Chondrocyte (in vitro differentiated cells): ENCODE results near the gene TMEM92. TPM values are rescaled to one million over a fixed set of nuclear protein-coding genes. Genes with fewer than 3 reads are reported as not detected.

ENCODE experiments used
- DNase-seq: peaks from one replicate; pipeline ENCODE4 v3.0.0; 2021; ENCODE audit warnings: mixed read lengths, low spot score
- H3K27ac Mint-ChIP-seq: one replicate; pipeline ENCODE4 v1.8.0; 2021; ENCODE audit warnings: mild to moderate bottlenecking, moderate library complexity, mixed read lengths; ENCODE audit not compliant: unreplicated experiment
- H3K27me3 Mint-ChIP-seq: 2 replicates; pipeline ENCODE4 v1.8.0; 2021; ENCODE audit warnings: low read depth, mixed read lengths
- H3K36me3 Mint-ChIP-seq: 2 replicates; pipeline ENCODE4 v1.8.0; 2021; ENCODE audit warnings: low read depth, mixed read lengths
- H3K4me1 Mint-ChIP-seq: 2 replicates; pipeline ENCODE4 v1.8.0; 2021; ENCODE audit warnings: low read depth, mild to moderate bottlenecking, mixed read lengths
- H3K4me3 Mint-ChIP-seq: one replicate; pipeline ENCODE4 v1.8.0; 2021; ENCODE audit warnings: mild to moderate bottlenecking, moderate library complexity, mixed read lengths; ENCODE audit not compliant: unreplicated experiment
- H3K9me3 Mint-ChIP-seq: 2 replicates; pipeline ENCODE4 v1.8.0; 2021; ENCODE audit warnings: low read depth, mixed read lengths
- total RNA-seq: library from RNA; stranded (reverse); gene quantifications from 3 replicates; pipeline ENCODE4 v1.2.1, GENCODE V29; 2021
- TF ChIP-seq, protein P1 (sequence below): fragments of 200-600 bp; sonication (generic); IDR thresholded peaks from 2 replicates; pipeline ENCODE4 v1.5.0; 2021; ENCODE audit warnings: antibody characterized with exemption, mild to moderate bottlenecking, moderate library complexity

Gene TMEM92
- total RNA-seq, 1 donor from 2014 or later = 1.6 TPM

DNA sequence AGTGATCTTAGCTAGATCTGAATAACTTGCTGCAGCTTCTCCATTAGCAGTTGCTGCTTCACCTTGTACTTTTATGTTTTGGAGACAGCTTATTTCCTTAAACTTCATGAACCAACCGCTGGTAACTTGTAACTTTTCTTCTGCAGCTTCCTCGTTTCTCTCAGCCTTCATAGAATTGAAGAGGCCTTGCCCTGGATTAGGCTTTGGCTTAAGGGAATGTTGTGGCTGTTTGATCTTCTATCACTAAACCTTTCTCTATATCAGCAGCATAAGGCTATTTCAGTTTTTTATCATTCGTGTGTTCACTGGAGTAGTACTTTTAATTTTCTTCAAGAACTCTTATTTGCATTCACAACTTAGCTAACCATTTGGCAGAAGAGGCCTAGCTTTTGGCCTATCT, 21.5 kb upstream of the TMEM92 start:
- no peak overlapping the region for H3K27ac Mint-ChIP-seq
- TF ChIP-seq, protein P1, sequence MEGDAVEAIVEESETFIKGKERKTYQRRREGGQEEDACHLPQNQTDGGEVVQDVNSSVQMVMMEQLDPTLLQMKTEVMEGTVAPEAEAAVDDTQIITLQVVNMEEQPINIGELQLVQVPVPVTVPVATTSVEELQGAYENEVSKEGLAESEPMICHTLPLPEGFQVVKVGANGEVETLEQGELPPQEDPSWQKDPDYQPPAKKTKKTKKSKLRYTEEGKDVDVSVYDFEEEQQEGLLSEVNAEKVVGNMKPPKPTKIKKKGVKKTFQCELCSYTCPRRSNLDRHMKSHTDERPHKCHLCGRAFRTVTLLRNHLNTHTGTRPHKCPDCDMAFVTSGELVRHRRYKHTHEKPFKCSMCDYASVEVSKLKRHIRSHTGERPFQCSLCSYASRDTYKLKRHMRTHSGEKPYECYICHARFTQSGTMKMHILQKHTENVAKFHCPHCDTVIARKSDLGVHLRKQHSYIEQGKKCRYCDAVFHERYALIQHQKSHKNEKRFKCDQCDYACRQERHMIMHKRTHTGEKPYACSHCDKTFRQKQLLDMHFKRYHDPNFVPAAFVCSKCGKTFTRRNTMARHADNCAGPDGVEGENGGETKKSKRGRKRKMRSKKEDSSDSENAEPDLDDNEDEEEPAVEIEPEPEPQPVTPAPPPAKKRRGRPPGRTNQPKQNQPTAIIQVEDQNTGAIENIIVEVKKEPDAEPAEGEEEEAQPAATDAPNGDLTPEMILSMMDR = no peak
- H3K27me3 Mint-ChIP-seq = no peaks in the 10 kb centered on the region
- H3K4me3 Mint-ChIP-seq = no peak overlapping the region
- no peak for DNase-seq
- peaks cover 28% of the 10 kb centered on the region for H3K9me3 Mint-ChIP-seq
- peaks cover 15% of the 10 kb centered on the region for H3K4me1 Mint-ChIP-seq
- H3K36me3 Mint-ChIP-seq = peaks cover 17% of the 10 kb centered on the region

DNA sequence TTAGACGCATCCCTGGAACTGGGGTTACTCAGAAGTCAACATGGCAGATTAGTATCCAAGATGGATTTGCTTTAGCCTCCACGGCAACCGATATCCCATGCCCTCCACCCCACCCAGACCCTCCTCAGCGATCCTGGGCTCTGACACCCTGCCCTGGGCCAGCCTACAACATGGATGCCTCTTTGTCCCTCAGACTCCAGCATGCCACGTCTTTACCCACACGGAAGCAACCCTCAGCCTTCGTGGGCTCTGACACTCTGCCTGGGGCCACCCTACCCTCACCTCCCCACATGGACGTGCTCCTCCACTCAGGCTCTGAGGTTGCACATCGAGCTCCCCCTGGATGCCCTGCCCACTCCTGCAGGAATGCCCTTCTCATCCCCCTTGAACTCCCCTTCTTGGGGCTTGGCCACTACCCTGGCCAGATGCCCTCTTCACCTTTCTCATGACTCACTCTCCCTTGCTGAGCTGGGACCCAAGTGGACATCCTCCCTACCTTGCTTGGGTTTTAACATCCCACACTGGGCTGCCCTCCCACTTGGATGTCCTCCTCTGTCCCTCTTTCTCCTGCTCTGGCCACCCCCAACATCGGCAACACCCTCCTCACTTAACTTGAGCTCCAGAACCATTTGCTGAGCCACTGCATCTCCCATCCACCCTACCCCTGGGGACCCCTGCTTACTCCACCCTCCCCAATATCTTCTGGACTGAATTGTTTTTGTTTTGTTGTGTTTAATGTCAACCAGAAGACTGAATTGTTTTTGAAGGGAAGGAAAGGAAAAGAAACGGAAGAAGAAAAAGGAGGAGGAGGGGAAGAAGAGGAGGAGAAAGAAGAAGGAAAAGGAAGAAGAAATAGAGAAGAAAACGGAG, 18.3 kb upstream of the TMEM92 start:
- Mint-ChIP-seq H3K36me3 (peaks cover 5% of the 10 kb centered on the region), H3K9me3 (peaks cover 7% of the 10 kb centered on the region), H3K27me3 (no peaks in the 10 kb centered on the region), H3K4me3 (no peak overlapping the region), H3K4me1 (peaks cover 45% of the 10 kb centered on the region), H3K27ac (no peak overlapping the region)
- TF ChIP-seq, protein P1 = no peak
- DNase-seq = no peak

DNA sequence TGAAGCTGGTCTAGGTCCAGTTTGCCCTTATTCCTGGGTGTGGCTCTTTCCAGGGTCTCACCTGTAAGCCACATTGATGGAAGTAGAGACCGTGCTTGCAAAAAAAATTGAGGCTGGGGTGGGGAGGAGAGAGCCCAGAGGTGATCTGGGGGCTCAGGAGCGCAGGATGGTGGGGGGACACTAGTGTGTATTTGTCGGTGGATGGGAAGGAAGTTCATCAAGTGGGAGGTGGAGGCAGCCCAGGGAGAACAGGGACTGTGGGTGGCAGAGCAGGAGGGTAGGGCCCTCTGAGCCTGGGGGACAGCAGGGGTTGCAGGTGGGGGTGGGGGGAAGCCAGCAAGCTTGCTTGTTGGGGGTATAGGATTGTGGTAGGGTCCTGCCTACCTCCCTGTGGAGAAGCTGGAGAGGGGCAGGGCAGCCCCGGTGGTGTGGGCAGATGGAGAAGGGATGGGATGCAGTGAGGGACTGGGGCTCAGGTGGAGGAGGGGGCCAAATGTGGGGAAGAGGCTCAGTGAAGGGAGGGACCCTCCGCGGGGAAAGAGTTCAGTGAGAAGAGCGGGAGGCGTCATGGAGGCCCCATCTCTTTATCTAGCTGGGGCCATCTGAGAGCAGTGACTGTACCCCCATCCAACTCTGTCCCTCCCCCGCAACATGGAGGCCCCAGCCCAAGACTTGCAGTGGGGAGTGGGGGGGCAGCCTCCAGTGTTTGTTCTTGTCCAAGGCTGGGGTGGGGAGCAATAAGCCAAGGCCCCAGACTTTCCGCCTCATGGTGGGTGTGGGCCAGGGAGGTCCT, 17.2 kb upstream of the TMEM92 start:
- Mint-ChIP-seq H3K4me3 (no peak overlapping the region), H3K27me3 (no peaks in the 10 kb centered on the region), H3K4me1 (peaks cover 53% of the 10 kb centered on the region), H3K9me3 (no peaks in the 10 kb centered on the region), H3K27ac (no peak overlapping the region), H3K36me3 (no peaks in the 10 kb centered on the region)
- DNase-seq = no peak
- TF ChIP-seq, protein P1 = no peak

DNA sequence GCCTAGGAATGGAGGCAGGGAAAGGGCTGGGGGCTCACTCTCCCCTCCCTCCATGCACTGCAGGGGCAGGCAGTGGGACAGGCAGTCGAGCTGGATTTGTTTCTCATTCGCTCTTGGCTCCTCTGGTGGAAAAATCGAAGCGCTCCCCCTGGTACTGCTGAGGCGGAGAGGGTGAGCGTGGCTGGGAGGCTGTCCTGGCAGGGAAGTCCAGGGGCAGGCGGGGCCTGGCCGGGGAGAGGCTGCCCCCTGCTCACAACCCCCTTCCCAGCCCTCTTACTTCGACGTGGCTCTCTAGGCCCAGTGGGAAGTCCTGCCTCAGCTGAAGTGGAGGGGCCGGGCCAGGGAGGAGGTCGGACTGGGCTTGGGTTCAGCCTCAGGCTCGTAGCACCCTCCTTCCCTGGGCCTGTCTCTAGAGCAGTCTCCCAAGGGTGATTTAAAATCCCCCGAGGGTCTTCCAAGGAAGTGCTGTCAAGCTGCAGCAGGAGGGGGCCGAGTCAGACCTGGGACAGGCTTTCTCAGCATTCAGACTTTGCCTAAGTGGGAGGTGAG, 16.5 kb upstream of the TMEM92 start:
- H3K27me3 Mint-ChIP-seq = no peaks in the 10 kb centered on the region
- H3K27ac Mint-ChIP-seq = peak overlapping the region; percentile 59
- peaks cover 61% of the 10 kb centered on the region for H3K4me1 Mint-ChIP-seq
- H3K9me3 Mint-ChIP-seq = no peaks in the 10 kb centered on the region
- no peak for DNase-seq
- no peak overlapping the region for H3K4me3 Mint-ChIP-seq
- TF ChIP-seq, protein P1 = no peak
- no peaks in the 10 kb centered on the region for H3K36me3 Mint-ChIP-seq
